GM19238 (cell line): ENCODE measurements around the gene LATS2.

ENCODE experiments used
- DNase-seq: peaks from one replicate; pipeline ENCODE4 v3.0.0; 2011; ENCODE audit warnings: low spot score; ENCODE audit not compliant: insufficient read length

The LATS2 gene

GRCh38 chr13:21061029-21061763 lies at the start of gene LATS2:
Gene LATS2, minus strand, starts transcription at chr13:21061586. Its CDS starts 15,560 bp downstream, at chr13:21046026.
- DNase-seq = peak; percentile 80

- DNase-seq = no peak
Measured at GRCh38 chr13:21109168-21109567, 47.8 kb upstream of the LATS2 start.

GRCh38 chr13:21106089-21106488 lies 44.7 kb upstream of the LATS2 start:
- no peak for DNase-seq

GRCh38 chr13:21104199-21105019 lies 43.0 kb upstream of the LATS2 start:
- no peak for DNase-seq

GRCh38 chr13:21101865-21102576 lies 40.6 kb upstream of the LATS2 start:
- no peak for DNase-seq

GRCh38 chr13:21100994-21101757 lies 39.8 kb upstream of the LATS2 start:
- DNase-seq = no peak

GRCh38 chr13:21100211-21100610 lies 38.8 kb upstream of the LATS2 start:
- DNase-seq = no peak

- DNase-seq = no peak
Measured at GRCh38 chr13:21095311-21095710, 33.9 kb upstream of the LATS2 start.

- DNase-seq = no peak
Measured at GRCh38 chr13:21089830-21090229, 28.4 kb upstream of the LATS2 start.

- DNase-seq = no peak
Measured at GRCh38 chr13:21088534-21088933, 27.1 kb upstream of the LATS2 start.

GRCh38 chr13:21086929-21087328 lies 25.5 kb upstream of the LATS2 start:
- no peak for DNase-seq

- DNase-seq = no peak
Measured at GRCh38 chr13:21081926-21082325, 20.5 kb upstream of the LATS2 start.

- no peak for DNase-seq
Measured at GRCh38 chr13:21080593-21080891, 19.2 kb upstream of the LATS2 start.

- DNase-seq = no peak
Measured at GRCh38 chr13:21079761-21080592, 18.6 kb upstream of the LATS2 start.

- DNase-seq = no peak
Measured at GRCh38 chr13:21079221-21079620, 17.8 kb upstream of the LATS2 start.

- DNase-seq = no peak
Measured at GRCh38 chr13:21078501-21078900, 17.1 kb upstream of the LATS2 start.

- no peak for DNase-seq
Measured at GRCh38 chr13:21077788-21078353, 16.5 kb upstream of the LATS2 start.

- DNase-seq = no peak
Measured at GRCh38 chr13:21077076-21077787, 15.8 kb upstream of the LATS2 start.

- no peak for DNase-seq
Measured at GRCh38 chr13:21076253-21076652, 14.9 kb upstream of the LATS2 start.
